22Rv1 (cell line): Measurements from ENCODE around the gene MAP3K14.

Experiments used
- CTCF ChIP-seq: fragments of 450-650 bp; IDR thresholded peaks from 2 replicates; pipeline ENCODE4 v1.5.1; 2017; ENCODE audit warnings: mild to moderate bottlenecking
- ZFX ChIP-seq: fragments of 450-650 bp; IDR thresholded peaks from 2 replicates; pipeline ENCODE4 v1.6.1; 2017; ENCODE audit warnings: antibody characterized with exemption, borderline replicate concordance

- no peak for TF ChIP-seq CTCF
- no peak for TF ChIP-seq ZFX
Measured at GRCh38 chr17:45294506-45294905, 22.3 kb downstream of the MAP3K14 start.
